ENCODE results near the gene MAGEL2. TPM values are rescaled to one million over a fixed set of nuclear protein-coding genes. Genes with fewer than 3 reads are reported as not detected.

MAGEL2 gene
- total RNA-seq, 4 donors from 2014 or later: 0.14 to 4.5 (median 0.80) TPM; not detected in 1

GRCh38 chr15:23690015-23690414, 42.3 kb upstream of the MAGEL2 start:
- no peak for DNase-seq
- Histone ChIP-seq H3K27me3 (no peaks in the 10 kb centered on the region), H3K27ac (peak overlapping the region in 1 of 4 donors; percentile 43), H3K36me3 (no peaks in the 10 kb centered on the region), H3K4me1 (no peaks in the 10 kb centered on the region), H3K4me3 (no peak overlapping the region), H3K9me3 (no peaks in the 10 kb centered on the region)
- intact Hi-C loops (cut with DNase I; ENCODE audit: low total_unique reads) (no loop called here), in situ Hi-C loops (cut with MboI; ENCODE audit: low pct_ligation_motif_present in 1 of 4, low pct_unique_long_range_greater_than_20kb in 1 of 4, low sequenced_read_pairs in 3 of 4) (loop anchor here in 1 of 4 donors (25.0 kb wide), 1 partner anchor 103 kb away; no protein-coding TSS in a partner anchor)
- TF ChIP-seq POLR2AphosphoS5 (IDR thresholded peaks at IDR 0.05) (no peak), POLR2A (IDR thresholded peaks at IDR 0.05) (no peak), EP300 (IDR thresholded peaks at IDR 0.05; ENCODE audit: low read depth) (no peak), CTCF (IDR thresholded peaks at IDR 0.05) (no peak)
- WGBS, 2 donors (ENCODE audit: low coverage in 1 of 2): 60 to 77% methylated on average over 2 to 4 of the region's 4 CpGs

DNA sequence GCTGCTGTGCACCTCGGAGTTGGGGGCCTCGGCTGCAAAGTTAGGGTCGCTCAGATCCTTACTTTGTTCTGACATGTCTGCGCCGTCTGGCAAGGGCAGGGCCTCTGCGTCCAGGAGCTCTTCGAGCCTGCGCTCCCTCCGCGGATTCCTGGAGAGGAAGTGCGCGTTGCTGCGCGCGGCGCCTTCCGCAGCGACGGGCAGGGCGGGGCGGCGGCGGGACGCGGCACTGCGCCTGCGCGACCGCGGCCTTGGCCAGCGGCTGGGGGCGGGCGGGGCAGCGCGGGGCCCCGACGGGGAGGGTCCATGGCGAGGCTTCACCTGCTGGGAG, 39.4 kb upstream of the MAGEL2 start, which contains the start of gene NDN:
NDN (minus strand) TSS at position 163 of the 328 bp plus-strand sequence; CDS start at position 75, 88 bp downstream.
- peak within 1 kb of the TSS; percentile 42 to 62 (median 50) for H3K4me3 ChIP-seq
- H3K27me3 ChIP-seq: no peaks in the 10 kb centered on the region
- TF ChIP-seq POLR2A (IDR thresholded peaks at IDR 0.05) (peak; percentile 10), POLR2AphosphoS5 (IDR thresholded peaks at IDR 0.05) (peak in 1 of 3 donors; percentile 40), EP300 (IDR thresholded peaks at IDR 0.05; ENCODE audit: low read depth) (no peak)
- no peaks in the 10 kb centered on the region for H3K36me3 ChIP-seq
- WGBS, 2 donors (ENCODE audit: low coverage in 1 of 2): 33% methylated on average over 38 of the region's 38 CpGs; no CpG with 5 or more reads in 1 of the 2 donors
- in situ Hi-C loops (cut with MboI; ENCODE audit: low pct_ligation_motif_present in 1 of 4, low pct_unique_long_range_greater_than_20kb in 1 of 4, low sequenced_read_pairs in 3 of 4) (loop anchor here in 1 of 4 donors (25.0 kb wide), 1 partner anchor 100 kb away; no protein-coding TSS in a partner anchor), intact Hi-C loops (cut with DNase I; ENCODE audit: low total_unique reads) (no loop called here)
- H3K4me1 ChIP-seq: no peaks in the 10 kb centered on the region
- H3K9me3 ChIP-seq: no peaks in the 10 kb centered on the region
- H3K27ac ChIP-seq: peak within 1 kb of the TSS; percentile 52 to 63 (median 58)
- peak; percentile 41 for DNase-seq

DNA sequence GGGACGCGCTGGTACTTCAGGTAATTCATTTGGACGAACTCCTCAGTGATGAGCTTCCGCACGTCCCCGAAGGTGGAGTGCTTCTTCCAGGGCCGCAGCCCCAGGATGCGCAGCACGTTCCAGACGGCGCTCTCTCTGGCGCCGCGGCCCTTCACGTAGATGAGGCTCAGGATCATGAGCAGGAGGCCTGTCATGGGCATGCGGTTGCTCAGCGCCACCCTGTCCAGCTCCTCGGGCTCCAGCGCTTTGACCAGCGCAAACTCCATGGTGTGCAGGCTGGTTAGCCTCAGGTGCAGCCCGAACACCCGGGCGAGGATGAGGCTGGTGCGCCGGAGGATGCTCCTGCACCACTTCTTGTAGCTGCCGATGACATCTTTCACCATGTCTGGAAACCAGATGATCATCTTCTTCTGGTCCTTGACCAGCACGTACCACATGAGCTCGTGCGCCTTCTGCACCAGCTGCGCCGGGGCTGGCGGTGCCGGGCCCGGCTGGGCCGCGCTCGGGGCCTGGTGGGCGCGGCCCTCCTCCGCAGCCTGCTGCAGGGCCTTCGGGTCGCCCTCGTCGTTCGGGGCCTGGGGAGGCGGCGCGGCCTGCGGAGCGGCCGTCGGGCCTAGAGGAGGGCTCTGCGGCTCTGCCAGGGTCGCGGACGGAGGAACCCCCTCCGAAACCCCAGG, 38.9 kb upstream of the MAGEL2 start:
- DNase-seq: no peak
- no peaks in the 10 kb centered on the region for H3K4me1 ChIP-seq
- TF ChIP-seq EP300 (IDR thresholded peaks at IDR 0.05; ENCODE audit: low read depth): no peak
- TF ChIP-seq POLR2A (IDR thresholded peaks at IDR 0.05): no peak
- TF ChIP-seq CTCF (IDR thresholded peaks at IDR 0.05): no peak
- no peak for TF ChIP-seq POLR2AphosphoS5 (IDR thresholded peaks at IDR 0.05)
- H3K9me3 ChIP-seq: no peaks in the 10 kb centered on the region
- intact Hi-C loops (cut with DNase I; ENCODE audit: low total_unique reads): no loop called here
- no peaks in the 10 kb centered on the region for H3K36me3 ChIP-seq
- WGBS, 2 donors (ENCODE audit: low coverage in 1 of 2): 30 to 65% methylated on average over 2 to 35 of the region's 57 CpGs
- no peaks in the 10 kb centered on the region for H3K27me3 ChIP-seq
- H3K27ac ChIP-seq: peak overlapping the region; percentile 52 to 63 (median 58)
- in situ Hi-C loops (cut with MboI; ENCODE audit: low pct_ligation_motif_present in 1 of 4, low pct_unique_long_range_greater_than_20kb in 1 of 4, low sequenced_read_pairs in 3 of 4): loop anchor here in 1 of 4 donors (25.0 kb wide), 1 partner anchor 99 kb away; no protein-coding TSS in a partner anchor
- H3K4me3 ChIP-seq: peak overlapping the region; percentile 42 to 62 (median 50)

GRCh38 chr15:23671481-23671880, 23.8 kb upstream of the MAGEL2 start:
- H3K27me3 ChIP-seq: no peaks in the 10 kb centered on the region
- H3K4me1 ChIP-seq: no peaks in the 10 kb centered on the region
- no peak for TF ChIP-seq CTCF (IDR thresholded peaks at IDR 0.05)
- no peak for TF ChIP-seq POLR2A (IDR thresholded peaks at IDR 0.05)
- DNase-seq: no peak
- no peaks in the 10 kb centered on the region for H3K9me3 ChIP-seq
- in situ Hi-C loops (cut with MboI; ENCODE audit: low pct_ligation_motif_present in 1 of 4, low pct_unique_long_range_greater_than_20kb in 1 of 4, low sequenced_read_pairs in 3 of 4): no loop called here
- H3K27ac ChIP-seq: no peak overlapping the region
- 46 to 63% methylated on average over 3 of the region's 3 CpGs for WGBS, 2 donors (ENCODE audit: low coverage in 1 of 2)
- no peaks in the 10 kb centered on the region for H3K36me3 ChIP-seq
- intact Hi-C loops (cut with DNase I; ENCODE audit: low total_unique reads): no loop called here
- H3K4me3 ChIP-seq: no peak overlapping the region

Measured in transverse colon (tissue), 4 donors.